ENCODE measurements around the gene KMT2E.
"Not testable (repeated sequence)": the region's sequence is repeated elsewhere in the genome, so short reads cannot be mapped to it uniquely, and the experiment has no call there.

The KMT2E gene

DNA sequence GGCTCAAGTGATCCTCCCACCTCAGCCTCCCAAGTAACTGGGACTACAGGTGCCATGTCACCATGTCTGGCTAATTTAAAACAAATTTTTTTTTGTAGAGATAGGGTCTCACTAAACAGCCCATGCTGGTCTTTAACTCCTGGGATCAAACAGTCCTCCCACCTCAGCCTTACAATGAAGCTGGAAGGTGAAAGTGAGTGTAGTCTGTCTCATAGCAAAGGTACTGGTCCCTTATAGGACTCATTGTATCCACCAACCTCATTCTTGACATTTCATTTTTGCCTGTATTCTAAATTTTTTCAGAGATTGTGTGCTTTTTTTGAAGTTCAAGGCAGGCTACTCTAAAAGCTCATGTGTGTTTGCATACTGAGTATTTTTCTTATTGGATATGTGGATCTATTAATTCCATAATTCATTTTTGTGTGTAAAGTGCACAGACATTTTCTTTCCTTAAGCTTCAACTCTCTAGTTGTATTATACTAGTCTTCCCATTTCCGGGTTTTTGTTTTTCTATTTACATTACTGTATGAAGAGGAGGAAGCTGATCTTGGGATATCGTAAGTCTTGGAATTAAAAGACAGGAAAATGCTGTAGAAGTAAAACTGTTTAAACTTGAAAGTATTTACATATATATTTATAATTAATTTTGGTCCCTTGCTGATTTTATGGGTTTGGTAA lies 13.3 kb downstream of the KMT2E start:
- no peak for DNase-seq (ENCODE audit: low read depth)

DNA sequence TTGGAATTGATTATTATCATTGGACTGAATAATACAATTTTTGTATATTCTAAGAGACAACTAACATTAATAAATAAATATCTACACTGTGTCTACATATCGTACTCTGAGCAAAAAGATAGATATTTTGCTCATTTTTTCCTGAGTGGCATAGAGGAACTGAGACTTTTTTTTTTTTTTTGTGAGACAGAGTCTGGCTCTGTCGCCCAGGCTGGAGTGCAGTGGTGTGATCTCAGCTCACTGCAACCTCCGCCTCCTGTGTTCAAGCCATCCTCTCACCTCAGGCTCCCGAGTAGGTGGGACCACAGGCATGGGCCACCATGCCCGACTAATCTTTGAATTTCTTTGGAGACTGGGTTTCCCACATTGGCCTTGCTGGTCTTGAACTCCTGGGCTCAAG lies 14.0 kb downstream of the KMT2E start:
- no peak for DNase-seq (ENCODE audit: low read depth)

DNA sequence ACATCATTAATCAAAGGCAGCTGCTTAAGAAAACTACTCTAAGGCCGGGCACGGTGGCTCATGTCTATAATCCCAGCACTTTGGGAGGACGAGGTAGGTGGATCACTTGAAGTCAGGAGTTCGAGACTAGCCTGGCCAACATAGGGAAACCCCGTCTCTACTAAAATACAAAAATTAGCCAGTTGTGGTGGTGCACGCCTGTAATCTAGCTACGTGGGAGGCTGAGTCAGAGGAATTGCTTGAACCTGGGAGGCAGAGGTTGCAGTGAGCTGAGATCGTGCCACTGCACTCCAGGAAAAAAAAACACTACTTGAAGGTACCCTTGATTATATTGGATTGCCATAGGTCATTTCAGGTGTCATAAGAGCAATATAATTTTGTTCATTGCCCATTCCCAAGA lies 14.9 kb downstream of the KMT2E start:
- not testable (repeated sequence) for DNase-seq (ENCODE audit: low read depth)

GRCh38 chr7:105030447-105030846 lies 16.4 kb downstream of the KMT2E start:
- no peak for DNase-seq (ENCODE audit: low read depth)

DNA sequence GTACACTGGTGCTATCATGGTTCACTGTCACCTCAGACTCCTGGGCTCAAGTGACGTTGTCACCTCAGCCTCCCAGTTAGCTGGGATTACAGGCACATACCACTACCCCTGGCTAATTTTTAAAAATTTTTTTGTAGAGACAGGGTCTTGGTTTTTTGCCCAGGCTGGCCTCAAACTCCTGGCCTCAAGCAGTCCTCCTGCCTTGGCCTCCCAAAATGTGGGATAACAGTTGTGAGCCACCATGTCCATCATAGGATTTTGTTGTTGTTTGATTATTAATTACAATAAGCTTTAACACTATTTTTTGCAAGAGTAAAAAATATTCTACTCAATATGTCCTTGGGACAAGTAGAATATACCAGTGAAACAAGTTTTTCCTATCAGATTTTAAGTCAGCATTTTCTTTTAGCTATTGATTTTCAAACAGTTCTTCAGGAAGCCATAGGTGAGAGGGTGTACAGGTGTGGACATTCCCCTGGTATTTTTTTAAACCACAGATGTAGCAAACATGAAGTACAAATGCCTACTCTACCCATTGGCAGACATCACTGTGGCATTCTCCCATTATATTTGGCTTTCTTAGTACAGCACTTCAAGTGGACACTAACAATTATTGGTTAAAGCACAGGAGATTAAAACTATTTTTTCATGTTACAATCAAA lies 18.7 kb downstream of the KMT2E start:
- DNase-seq (ENCODE audit: low read depth), result no peak

DNA sequence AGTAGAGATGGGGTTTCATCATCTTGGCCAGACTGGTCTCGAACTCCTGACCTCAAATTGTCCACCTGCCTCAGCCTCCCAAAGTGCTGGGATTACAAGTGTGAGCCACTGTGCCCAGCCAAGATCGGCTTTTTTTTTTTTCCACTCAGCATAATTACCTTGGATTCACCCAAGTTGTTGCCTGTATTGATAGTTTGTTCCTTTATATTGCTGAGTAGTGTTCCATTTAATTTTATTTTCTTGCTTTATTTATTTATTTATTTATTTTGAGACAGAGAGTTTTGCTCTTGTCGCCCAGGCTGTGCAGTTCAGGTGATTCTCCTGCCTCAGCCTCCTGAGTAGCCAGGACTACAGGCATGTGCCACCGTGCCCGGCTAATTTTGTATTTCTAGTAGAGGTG lies 21.3 kb downstream of the KMT2E start:
- no peak for DNase-seq (ENCODE audit: low read depth)

DNA sequence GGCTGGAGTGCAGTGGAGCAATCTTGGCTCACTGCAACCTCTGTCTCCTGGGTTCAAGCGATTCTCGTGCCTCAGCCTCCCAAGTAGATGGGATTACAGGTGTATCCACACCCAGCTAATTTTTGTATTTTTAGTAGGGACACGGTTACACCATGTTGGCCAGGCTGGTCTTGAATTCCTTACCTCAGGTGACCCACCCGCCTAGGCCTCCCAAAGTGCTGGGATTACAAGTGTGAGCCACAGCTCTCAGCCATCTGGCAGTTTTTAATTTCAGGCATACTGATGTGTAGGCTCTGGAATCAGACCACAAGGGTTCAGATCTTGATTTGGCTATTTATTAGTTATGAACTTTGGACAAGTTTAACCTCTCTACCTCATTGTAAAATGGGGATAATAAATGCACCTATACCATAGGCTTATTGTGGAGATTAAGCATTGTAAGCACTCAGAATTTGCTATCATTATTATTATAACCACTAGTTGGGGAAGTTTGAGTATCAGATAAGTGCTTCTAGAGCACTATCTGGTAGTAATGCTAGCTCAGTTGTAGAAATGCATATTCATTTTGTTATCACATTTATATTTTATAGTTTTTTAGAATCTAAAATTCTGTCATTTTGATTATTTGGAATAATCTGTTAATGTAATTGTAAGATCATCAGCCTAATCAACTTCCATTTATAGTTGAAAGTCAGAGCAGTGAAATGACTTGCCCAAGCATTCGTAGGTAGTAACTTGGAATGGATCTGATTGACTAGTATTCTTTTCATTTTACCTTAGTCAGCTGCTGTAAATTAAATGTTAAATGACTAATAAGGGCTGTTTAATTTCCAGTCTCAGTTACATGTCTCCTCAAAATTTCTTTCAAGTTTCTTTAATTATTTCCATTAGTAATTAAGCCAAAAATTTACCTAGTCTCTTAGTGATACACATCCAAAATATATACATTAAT lies 22.5 kb downstream of the KMT2E start:
- DNase-seq (ENCODE audit: low read depth), result no peak

DNA sequence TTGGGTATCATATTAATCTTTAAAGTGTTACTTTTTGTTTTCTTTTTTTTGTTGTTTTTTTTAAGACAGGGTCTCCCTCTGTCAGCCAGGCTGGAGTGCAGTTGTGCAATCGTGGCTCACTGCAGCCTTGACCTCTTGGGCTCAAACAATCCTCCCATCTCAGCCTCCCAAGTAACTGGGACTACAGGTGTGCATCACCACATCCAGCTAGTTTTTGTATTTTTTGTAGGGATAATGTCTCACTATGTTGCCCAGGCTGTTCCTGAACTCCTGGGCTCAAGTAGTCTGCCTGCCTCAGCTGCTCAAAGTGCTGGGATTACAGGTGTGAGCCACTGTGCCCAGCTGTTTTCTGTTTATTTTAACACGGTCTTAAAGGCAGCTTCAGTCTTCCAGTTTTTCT lies 23.3 kb downstream of the KMT2E start:
- DNase-seq (ENCODE audit: low read depth), result no peak

GRCh38 chr7:105044449-105045070 lies 30.6 kb downstream of the KMT2E start:
- DNase-seq (ENCODE audit: low read depth), result no peak

- DNase-seq (ENCODE audit: low read depth), result peak; percentile 56
Measured at GRCh38 chr7:105046414-105046813, 32.4 kb downstream of the KMT2E start.

GRCh38 chr7:105047932-105048331 lies 33.9 kb downstream of the KMT2E start:
- DNase-seq (ENCODE audit: low read depth), result no peak

DNA sequence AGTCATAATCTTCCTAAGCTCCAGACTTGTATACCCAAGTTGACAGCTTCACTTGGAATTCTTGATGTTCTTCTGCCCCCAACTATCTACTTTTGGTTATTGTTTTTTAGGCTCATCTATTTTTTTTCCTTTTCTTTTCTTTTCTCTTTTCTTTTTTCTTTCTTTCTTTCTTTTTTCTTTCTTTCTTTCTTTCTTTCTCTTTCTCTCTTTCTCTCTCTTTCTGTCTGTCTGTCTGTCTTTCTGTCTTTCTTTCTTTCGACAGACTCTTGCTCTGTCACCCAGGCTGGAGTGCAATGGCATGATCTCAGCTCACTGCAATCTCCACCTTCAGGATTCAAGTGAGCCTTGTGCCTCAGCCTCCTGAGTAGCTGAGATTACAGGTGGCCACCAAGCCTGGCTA lies 36.5 kb downstream of the KMT2E start:
- DNase-seq (ENCODE audit: low read depth), result no peak

- DNase-seq (ENCODE audit: low read depth), result not testable (repeated sequence)
Measured at GRCh38 chr7:105050899-105051298, 36.9 kb downstream of the KMT2E start.

DNA sequence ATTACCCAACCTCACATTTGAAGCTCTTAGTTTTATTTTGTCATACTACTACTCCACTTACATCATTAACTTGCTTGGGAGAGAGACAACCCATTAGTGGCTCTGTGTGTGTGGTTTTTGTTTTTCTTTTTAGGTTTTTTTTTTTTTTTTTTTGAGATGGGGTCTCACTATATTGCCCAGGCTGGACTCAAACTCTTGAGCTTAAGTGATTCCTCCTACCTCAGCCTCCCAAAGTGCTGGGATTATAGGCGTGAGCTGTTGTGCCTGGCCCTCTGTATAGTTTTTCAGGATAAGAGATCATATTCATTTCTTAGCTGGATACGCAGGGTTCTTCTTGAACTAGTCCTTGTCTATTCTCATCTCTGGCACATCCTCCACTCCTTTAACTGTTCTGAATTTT lies 41.1 kb downstream of the KMT2E start:
- no peak for DNase-seq (ENCODE audit: low read depth)

GRCh38 chr7:105055621-105056020 lies 41.6 kb downstream of the KMT2E start:
- no peak for DNase-seq (ENCODE audit: low read depth)

DNA sequence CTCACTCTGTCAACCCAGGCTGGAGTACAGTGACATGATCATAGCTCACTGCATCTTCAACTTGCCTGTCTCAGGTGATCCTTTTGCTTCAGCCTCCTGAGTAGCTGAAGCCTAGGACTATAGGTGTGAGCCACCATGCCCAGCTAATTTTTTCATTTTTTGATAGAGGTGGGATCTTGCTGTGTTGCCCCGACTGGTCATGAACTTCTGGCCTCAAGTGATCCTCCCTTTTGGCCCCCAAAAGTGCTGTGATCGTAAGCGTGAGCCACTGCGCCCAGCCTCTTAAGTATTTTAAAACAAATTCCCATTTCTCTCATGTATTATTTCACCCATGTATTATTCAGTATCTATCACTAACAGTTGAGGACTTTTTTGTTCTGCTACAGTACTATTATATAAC lies 43.5 kb downstream of the KMT2E start:
- no peak for DNase-seq (ENCODE audit: low read depth)

DNA sequence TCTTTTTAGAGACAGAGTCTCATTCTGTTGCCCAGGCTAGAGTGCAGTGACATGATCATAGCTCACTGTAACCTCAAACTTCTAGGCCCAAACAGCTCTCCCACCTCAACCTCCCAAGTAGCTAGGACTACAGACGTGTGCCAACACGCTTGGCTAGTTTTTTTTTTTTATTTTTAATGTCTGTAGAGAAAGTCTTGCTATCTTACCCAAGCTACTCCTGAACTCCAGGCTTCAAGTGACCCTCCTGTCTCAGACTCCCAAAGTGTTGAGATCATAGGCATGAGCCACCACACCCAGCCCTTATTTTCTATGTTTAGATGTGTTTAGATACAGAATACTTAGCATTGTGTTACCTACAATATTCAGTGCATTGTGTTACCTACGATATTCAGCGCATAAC lies 46.4 kb downstream of the KMT2E start:
- DNase-seq (ENCODE audit: low read depth), result no peak

DNA sequence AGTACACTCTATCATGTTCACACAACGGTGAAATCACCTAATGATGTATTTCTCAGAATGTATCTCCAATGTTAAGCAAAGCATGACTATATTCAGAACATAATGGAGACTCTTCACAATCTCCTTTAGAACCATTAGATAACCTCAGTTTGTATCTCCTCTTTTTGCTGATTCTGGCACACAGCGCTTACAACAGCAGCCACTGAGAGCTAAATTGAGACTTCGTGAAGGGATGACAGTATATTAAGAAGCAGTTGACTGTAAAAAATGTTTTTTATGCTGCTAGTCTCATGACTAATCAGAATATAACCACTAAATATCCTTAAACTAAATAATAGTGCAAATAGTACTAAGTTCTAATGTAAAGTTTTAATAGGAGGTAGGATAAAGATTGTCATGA lies 46.9 kb downstream of the KMT2E start:
- no peak for DNase-seq (ENCODE audit: low read depth)

GRCh38 chr7:105065104-105065503 lies 51.1 kb downstream of the KMT2E start:
- no peak for DNase-seq (ENCODE audit: low read depth)

DNA sequence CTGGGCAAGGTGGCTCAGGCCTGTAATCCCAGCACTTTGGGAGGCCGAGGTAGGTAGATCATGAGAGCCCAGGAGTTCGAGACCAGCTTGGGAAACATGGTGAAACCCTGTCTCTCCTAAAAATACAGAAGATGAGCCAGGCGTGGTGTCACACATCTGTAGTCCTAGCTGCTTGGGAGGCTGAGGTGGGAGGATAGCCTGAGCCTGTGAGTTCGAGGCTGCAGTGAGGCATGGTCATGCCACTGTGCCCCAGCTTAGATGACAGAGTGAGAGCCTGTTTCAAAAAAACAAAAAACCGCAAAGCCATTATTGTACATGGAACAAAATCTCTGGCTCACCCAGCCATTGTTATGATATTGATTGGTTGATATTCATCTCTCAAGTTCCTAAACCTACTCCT lies 53.7 kb downstream of the KMT2E start:
- no peak for DNase-seq (ENCODE audit: low read depth)

- DNase-seq (ENCODE audit: low read depth), result no peak
Measured at GRCh38 chr7:105068886-105069285, 54.9 kb downstream of the KMT2E start.

GRCh38 chr7:105073143-105073542 lies 59.1 kb downstream of the KMT2E start:
- no peak for DNase-seq (ENCODE audit: low read depth)

Data from fibroblast of gingiva (primary cell).